Spinal cord (tissue), 10 donors: ENCODE results near the gene INA. TPM values are rescaled to one million over a fixed set of nuclear protein-coding genes. Genes with fewer than 3 reads are reported as not detected.
A peak's percentile ranks its signal among the peaks of the same experiment; 100 is the strongest.

Source experiments
- DNase-seq, 6 donors: peaks; one replicate each; pipeline versions ENCODE4 v3.0.0 to v3.0.0-alpha.2; 2013 to 2015; ENCODE audit warnings: low spot score in 6 of 6, low read depth in 4 of 6
- H3K27ac ChIP-seq: one replicate; pipeline ENCODE4 v1.5.1; 2013; ENCODE audit warnings: low read depth, low read length, control low read depth
- H3K27me3 ChIP-seq: one replicate; pipeline ENCODE4 v1.6.1; 2013; ENCODE audit warnings: low read length; ENCODE audit not compliant: control insufficient read depth, insufficient read depth
- H3K36me3 ChIP-seq: one replicate; pipeline ENCODE4 v1.6.1; 2013; ENCODE audit warnings: low read length; ENCODE audit not compliant: control insufficient read depth, insufficient read depth
- H3K4me1 ChIP-seq: one replicate; pipeline ENCODE4 v1.6.1; 2013; ENCODE audit warnings: low read length; ENCODE audit not compliant: control insufficient read depth, insufficient read depth
- H3K4me3 ChIP-seq: one replicate; pipeline ENCODE4 v1.5.1; 2013; ENCODE audit warnings: low read depth, low read length, control low read depth
- H3K9me3 ChIP-seq: one replicate; pipeline ENCODE4 v1.6.1; 2013; ENCODE audit warnings: low read length; ENCODE audit not compliant: control insufficient read depth, insufficient read depth
- WGBS: methylation state at CpG from one replicate; pipeline ENCODE4 v1.1.5; 2013; ENCODE audit warnings: missing lambda C conversion rate; ENCODE audit not compliant: insufficient coverage; 5-methylcytosine and 5-hydroxymethylcytosine counted together
- polyA plus RNA-seq, 2 donors: library from polyadenylated mRNA; unstranded; fragments of 120-200 nt; gene quantifications; one replicate each; pipeline ENCODE4 v1.2.1, GENCODE V29; 2013; ENCODE audit not compliant: insufficient read length in 2 of 2
- total RNA-seq, 2 donors: library from RNA; depleted of rRNA in 1 of 2; stranded (reverse); fragments of 120-200 nt in 1 of 2; fragments of >200 nt in 1 of 2; gene quantifications; one replicate each; pipeline versions ENCODE4 v1.2.3 to v1.2.4, GENCODE V29; 2013 to 2014
- donor health status: healthy.

INA gene
- total and polyA plus RNA-seq, 4 donors = 55.2 to 346 (median 219) TPM

- no peak for DNase-seq
- peaks cover 8% of the 10 kb centered on the region for H3K4me1 ChIP-seq
- WGBS = no CpG with 5 or more reads among the region's 1 CpG
- H3K4me3 ChIP-seq = no peak overlapping the region
- H3K27ac ChIP-seq = no peak overlapping the region
- peaks cover 3% of the 10 kb centered on the region for H3K36me3 ChIP-seq
- peaks cover 10% of the 10 kb centered on the region for H3K27me3 ChIP-seq
- H3K9me3 ChIP-seq = no peaks in the 10 kb centered on the region
Measured at GRCh38 chr10:103282961-103283360, 6.0 kb downstream of the INA start.

GRCh38 chr10:103284170-103284569, 7.2 kb downstream of the INA start:
- Histone ChIP-seq H3K9me3 (no peaks in the 10 kb centered on the region), H3K27me3 (no peaks in the 10 kb centered on the region), H3K4me3 (no peak overlapping the region), H3K27ac (no peak overlapping the region), H3K4me1 (peaks cover 5% of the 10 kb centered on the region), H3K36me3 (peaks cover 3% of the 10 kb centered on the region)
- no peak for DNase-seq
- WGBS = 81% methylated on average over 3 of the region's 11 CpGs

GRCh38 chr10:103287992-103288391, 11.1 kb downstream of the INA start:
- peaks cover 3% of the 10 kb centered on the region for H3K36me3 ChIP-seq

GRCh38 chr10:103291588-103291987, 14.7 kb downstream of the INA start:
- WGBS = 94% methylated on average over 3 of the region's 4 CpGs
- H3K9me3 ChIP-seq = no peaks in the 10 kb centered on the region

More at GRCh38 chr10:103287992-103288391, 11.1 kb downstream of the INA start:
- Histone ChIP-seq H3K27me3 (no peaks in the 10 kb centered on the region), H3K9me3 (no peaks in the 10 kb centered on the region), H3K27ac (no peak overlapping the region), H3K4me1 (no peaks in the 10 kb centered on the region), H3K4me3 (no peak overlapping the region)
- no CpG with 5 or more reads among the region's 5 CpGs for WGBS
- no peak for DNase-seq

GRCh38 chr10:103295374-103296015, 18.6 kb downstream of the INA start:
- DNase-seq = no peak
- Histone ChIP-seq H3K27me3 (no peaks in the 10 kb centered on the region), H3K4me1 (no peaks in the 10 kb centered on the region), H3K9me3 (no peaks in the 10 kb centered on the region), H3K4me3 (no peak overlapping the region), H3K36me3 (peaks cover 4% of the 10 kb centered on the region), H3K27ac (no peak overlapping the region)
- no CpG with 5 or more reads among the region's 2 CpGs for WGBS

More at GRCh38 chr10:103291588-103291987, 14.7 kb downstream of the INA start:
- H3K27ac ChIP-seq = no peak overlapping the region
- DNase-seq = no peak
- no peaks in the 10 kb centered on the region for H3K36me3 ChIP-seq
- no peaks in the 10 kb centered on the region for H3K4me1 ChIP-seq
- no peak overlapping the region for H3K4me3 ChIP-seq
- H3K27me3 ChIP-seq = no peaks in the 10 kb centered on the region

GRCh38 chr10:103307594-103307993, 30.7 kb downstream of the INA start:
- DNase-seq = no peak
- 86% methylated on average over 1 of the region's 5 CpGs for WGBS
- no peaks in the 10 kb centered on the region for H3K9me3 ChIP-seq

GRCh38 chr10:103310197-103310596, 33.3 kb downstream of the INA start:
- no CpG with 5 or more reads among the region's 1 CpG for WGBS
- Histone ChIP-seq H3K4me3 (no peak overlapping the region), H3K27ac (no peak overlapping the region), H3K36me3 (peaks cover 62% of the 10 kb centered on the region), H3K9me3 (no peaks in the 10 kb centered on the region), H3K4me1 (no peaks in the 10 kb centered on the region), H3K27me3 (no peaks in the 10 kb centered on the region)
- no peak for DNase-seq

More at GRCh38 chr10:103307594-103307993, 30.7 kb downstream of the INA start:
- Histone ChIP-seq H3K27me3 (no peaks in the 10 kb centered on the region), H3K4me1 (no peaks in the 10 kb centered on the region), H3K4me3 (no peak overlapping the region), H3K27ac (no peak overlapping the region), H3K36me3 (peaks cover 60% of the 10 kb centered on the region)

GRCh38 chr10:103316087-103316486, 39.1 kb downstream of the INA start:
- H3K9me3 ChIP-seq = no peaks in the 10 kb centered on the region
- H3K4me3 ChIP-seq = no peak overlapping the region
- H3K4me1 ChIP-seq = no peaks in the 10 kb centered on the region
- DNase-seq = no peak
- no peaks in the 10 kb centered on the region for H3K27me3 ChIP-seq
- peaks cover 44% of the 10 kb centered on the region for H3K36me3 ChIP-seq
- no peak overlapping the region for H3K27ac ChIP-seq

- H3K36me3 ChIP-seq = peaks cover 57% of the 10 kb centered on the region
- no CpG with 5 or more reads among the region's 7 CpGs for WGBS
Measured at GRCh38 chr10:103327906-103328305, 51.0 kb downstream of the INA start.

GRCh38 chr10:103333934-103334520, 57.1 kb downstream of the INA start:
- Histone ChIP-seq H3K27ac (no peak overlapping the region), H3K27me3 (no peaks in the 10 kb centered on the region), H3K36me3 (peaks cover 41% of the 10 kb centered on the region), H3K4me1 (no peaks in the 10 kb centered on the region), H3K4me3 (no peak overlapping the region), H3K9me3 (no peaks in the 10 kb centered on the region)
- DNase-seq = peak in 4 of 6 donors; percentile 2 to 79 (median 30)
- WGBS = no CpG with 5 or more reads among the region's 2 CpGs

More at GRCh38 chr10:103327906-103328305, 51.0 kb downstream of the INA start:
- H3K27me3 ChIP-seq = no peaks in the 10 kb centered on the region
- H3K4me3 ChIP-seq = no peak overlapping the region
- peak in 1 of 6 donors; percentile 30 for DNase-seq
- H3K4me1 ChIP-seq = no peaks in the 10 kb centered on the region
- H3K9me3 ChIP-seq = no peaks in the 10 kb centered on the region
- no peak overlapping the region for H3K27ac ChIP-seq
